ENCODE measurements around the gene IER3.
A peak's percentile ranks its signal among the peaks of the same experiment; 100 is the strongest.
"Not testable (repeated sequence)": the region's sequence is repeated elsewhere in the genome, so short reads cannot be mapped to it uniquely, and the experiment has no call there.

IER3 gene

GRCh38 chr6:30723843-30724741, 20.3 kb downstream of the IER3 start:
- DNase-seq (ENCODE audit: low spot score): not testable (repeated sequence)

GRCh38 chr6:30723159-30723842, 21.0 kb downstream of the IER3 start:
- not testable (repeated sequence) for DNase-seq (ENCODE audit: low spot score)

GRCh38 chr6:30722280-30723112, 21.9 kb downstream of the IER3 start:
- DNase-seq (ENCODE audit: low spot score): peak; percentile 82

GRCh38 chr6:30722025-30722279, 22.4 kb downstream of the IER3 start:
- peak; percentile 51 for DNase-seq (ENCODE audit: low spot score)

GRCh38 chr6:30721198-30722024, 22.9 kb downstream of the IER3 start:
- peak; percentile 93 for DNase-seq (ENCODE audit: low spot score)

- peak; percentile 68 for DNase-seq (ENCODE audit: low spot score)
These were observed 23.6 kb downstream of the IER3 start for GRCh38 chr6:30720738-30721197.

- peak; percentile 98 for DNase-seq (ENCODE audit: low spot score)
These were observed 24.3 kb downstream of the IER3 start, which contains the start of gene TUBB for GRCh38 chr6:30719791-30720737. TUBB (plus strand) TSS chr6:30720352; CDS start chr6:30720507, 155 bp downstream.

GRCh38 chr6:30719356-30719755, 25.0 kb downstream of the IER3 start:
- peak; percentile 41 for DNase-seq (ENCODE audit: low spot score)

GRCh38 chr6:30717845-30718720, 26.3 kb downstream of the IER3 start:
- DNase-seq (ENCODE audit: low spot score): not testable (repeated sequence)

GRCh38 chr6:30717129-30717844, 27.1 kb downstream of the IER3 start, which contains the start of gene MDC1:
MDC1 (minus strand) TSS chr6:30717281; CDS start chr6:30715175, 2,106 bp downstream.
- peak; percentile 100 for DNase-seq (ENCODE audit: low spot score)

GRCh38 chr6:30716879-30717128, 27.5 kb downstream of the IER3 start:
- DNase-seq (ENCODE audit: low spot score): no peak

GRCh38 chr6:30714263-30714662, 30.1 kb downstream of the IER3 start:
- DNase-seq (ENCODE audit: low spot score): no peak

GRCh38 chr6:30712441-30712945, 31.9 kb downstream of the IER3 start:
- DNase-seq (ENCODE audit: low spot score): no peak

- no peak for DNase-seq (ENCODE audit: low spot score)
These were observed 32.5 kb downstream of the IER3 start for GRCh38 chr6:30711758-30712380.

GRCh38 chr6:30709101-30709868, 35.1 kb downstream of the IER3 start:
- peak; percentile 85 for DNase-seq (ENCODE audit: low spot score)

GRCh38 chr6:30707281-30707850, 37.0 kb downstream of the IER3 start:
- DNase-seq (ENCODE audit: low spot score): no peak

- no peak for DNase-seq (ENCODE audit: low spot score)
These were observed 38.7 kb downstream of the IER3 start for GRCh38 chr6:30705620-30706019.
